HCT116 (cell line): Measurements from ENCODE around the gene SLC38A8. TPM values are rescaled to one million over a fixed set of nuclear protein-coding genes. Genes with fewer than 3 reads are reported as not detected.

Experiments
- ATAC-seq: fragments of 200-7000 bp; cut with Tn5 transposase; 2 replicates; pipeline ENCODE4 v1.9.1; 2020; ENCODE audit warnings: mild to moderate bottlenecking, moderate library complexity
- BruUV-seq: library from RNA; stranded (reverse); fragments of 400-500 nt; replicated peaks from 2 replicates; lab custom pipeline; 2021; lab: Mats Ljungman, UMichigan
- CTCF ChIA-PET: fragments of 300-600 bp; sonication (Branson Sonifier 250); formaldehyde crosslinking; loops from one replicate; lab custom pipeline; 2021; ENCODE audit warnings: antibody characterized with exemption; lab: Charles Lee
- POLR2A ChIA-PET: fragments of 300-600, 350-600 bp; sonication (Branson Sonifier 250); formaldehyde crosslinking; loops from one replicate; lab custom pipeline; 2021; ENCODE audit warnings: antibody characterized with exemption; lab: Charles Lee
- RAD21 ChIA-PET, 2 experiments: fragments of 300-600 bp; sonication (Branson Sonifier 250); formaldehyde crosslinking; loops; one replicate each; lab custom pipeline; 2023; ENCODE audit warnings: low total read pairs in 2 of 2; ENCODE audit not compliant: uncharacterized antibody in 2 of 2, unreplicated experiment in 2 of 2, low non-redundant PET in 1 of 2; lab: Charles Lee
- DNase-seq: peaks from one replicate; pipeline ENCODE4 v3.0.0-alpha.2; 2010; ENCODE audit warnings: low read depth, low spot score
- H2AFZ ChIP-seq: fragments of 200-600 bp; shearing (Covaris generic), sonication (generic); 2 replicates; pipeline ENCODE4 v1.6.1; 2017; ENCODE audit warnings: low read depth, mixed run types, mixed read lengths, antibody characterized with exemption, low read length; ENCODE audit not compliant: poor library complexity, severe bottlenecking
- H3K27ac ChIP-seq: 2 replicates; pipeline ENCODE4 v1.5.1; 2012; ENCODE audit warnings: low read depth, low read length
- H3K27me3 ChIP-seq: fragments of 200-600 bp; sonication (generic); 2 replicates; pipeline ENCODE4 v1.6.1; 2016; ENCODE audit warnings: mixed run types, low read length, mixed read lengths; ENCODE audit not compliant: insufficient read depth
- H3K36me3 ChIP-seq, 2 experiments: fragments of 200-500 bp in 1 of 2; fragments of 200-600 bp in 1 of 2; sonication (Bioruptor generic) in 1 of 2; sonication (generic) in 1 of 2; 2 replicates each; pipeline versions ENCODE4 v1.5.1 to v1.6.1; 2014 to 2016; ENCODE audit warnings: low read length in 2 of 2, inconsistent platforms in 1 of 2, mixed read lengths in 1 of 2, mixed run types in 1 of 2; ENCODE audit not compliant: insufficient read depth in 2 of 2, control insufficient read depth in 1 of 2
- H3K4me1 ChIP-seq, 2 experiments: fragments of 200-600 bp in 1 of 2; sonication (generic) in 1 of 2; 2 replicates each; pipeline versions ENCODE4 v1.5.1 to v1.6.1; 2012 to 2017; ENCODE audit warnings: low read length in 2 of 2, inconsistent platforms in 1 of 2, mild to moderate bottlenecking in 1 of 2, mixed read lengths in 1 of 2, mixed run types in 1 of 2, moderate library complexity in 1 of 2; ENCODE audit not compliant: insufficient read depth in 2 of 2, control insufficient read depth in 1 of 2
- H3K4me2 ChIP-seq: fragments of 200-600 bp; sonication (generic); 2 replicates; pipeline ENCODE4 v1.6.1; 2017; ENCODE audit warnings: mixed run types, low read length, mixed read lengths
- H3K4me3 ChIP-seq, 2 experiments: fragments of 200-600 bp in 1 of 2; sonication (generic) in 1 of 2; replicated peaks in 1 of 2; 2 replicates each; pipeline ENCODE4 v1.5.1; 2011 to 2016; ENCODE audit warnings: low read length in 2 of 2, control low read depth in 1 of 2, low read depth in 1 of 2, mild to moderate bottlenecking in 1 of 2, mixed read lengths in 1 of 2, mixed run types in 1 of 2
- H3K79me2 ChIP-seq: fragments of 200-600 bp; sonication (generic); 2 replicates; pipeline ENCODE4 v1.6.1; 2017; ENCODE audit warnings: mild to moderate bottlenecking, mixed run types, low read length, moderate library complexity, mixed read lengths; ENCODE audit not compliant: insufficient read depth
- H3K9ac ChIP-seq: fragments of 200-600 bp; sonication (generic); 2 replicates; pipeline ENCODE4 v1.6.1; 2016; ENCODE audit warnings: low read length, mixed read lengths
- H3K9me2 ChIP-seq: fragments of 200-600 bp; sonication (generic), shearing (Covaris generic); 2 replicates; pipeline ENCODE4 v1.6.1; 2017; ENCODE audit warnings: mixed run types, mild to moderate bottlenecking, moderate library complexity; ENCODE audit not compliant: insufficient read depth
- H3K9me3 ChIP-seq, 2 experiments: fragments of 200-500 bp in 1 of 2; fragments of 200-600 bp in 1 of 2; sonication (Bioruptor generic) in 1 of 2; sonication (generic) in 1 of 2; 2 replicates each; pipeline ENCODE4 v1.6.1; 2014 to 2017; ENCODE audit warnings: low read length in 2 of 2, mixed read lengths in 2 of 2, inconsistent platforms in 1 of 2, low read depth in 1 of 2, mild to moderate bottlenecking in 1 of 2, mixed run types in 1 of 2, moderate library complexity in 1 of 2; ENCODE audit not compliant: control insufficient read depth in 1 of 2, insufficient read depth in 1 of 2
- H4K20me1 ChIP-seq: fragments of 200-600 bp; sonication (generic), shearing (Covaris generic); 2 replicates; pipeline ENCODE4 v1.6.1; 2017; ENCODE audit warnings: mixed run types, mild to moderate bottlenecking, moderate library complexity; ENCODE audit not compliant: insufficient read depth
- CEBPB ChIP-seq: IDR thresholded peaks from 2 replicates; pipeline ENCODE4 v1.6.1; 2012; ENCODE audit warnings: low read depth
- EGR1 ChIP-seq: IDR thresholded peaks from 2 replicates; pipeline ENCODE4 v1.6.1; 2012; ENCODE audit warnings: low read depth
- EZH2 ChIP-seq: fragments of 200-600 bp; sonication (generic); IDR thresholded peaks from 2 replicates; pipeline ENCODE4 v1.6.1; 2017; ENCODE audit warnings: antibody characterized with exemption, mixed run types
- EZH2phosphoT487 ChIP-seq: fragments of 200-600 bp; IDR thresholded peaks from 2 replicates; pipeline ENCODE4 v1.6.1; 2018; ENCODE audit warnings: antibody characterized with exemption, borderline replicate concordance
- POLR2AphosphoS5 ChIP-seq: IDR thresholded peaks from 2 replicates; pipeline ENCODE4 v1.6.1; 2011; ENCODE audit warnings: mild to moderate bottlenecking, low read depth, low read length, moderate library complexity
- SP1 ChIP-seq: IDR thresholded peaks from 2 replicates; pipeline ENCODE4 v1.6.1; 2012; ENCODE audit warnings: low read depth
- TCF7L2 ChIP-seq: IDR thresholded peaks from 2 replicates; pipeline ENCODE4 v1.7.0; 2011; ENCODE audit warnings: borderline replicate concordance, inconsistent platforms; ENCODE audit not compliant: insufficient read depth, insufficient read length; ENCODE audit errors: extremely low read depth
- YY1 ChIP-seq: IDR thresholded peaks from 2 replicates; pipeline ENCODE4 v1.6.1; 2011; ENCODE audit warnings: low read length, low read depth, moderate library complexity, mild to moderate bottlenecking; ENCODE audit not compliant: insufficient replicate concordance; ENCODE audit errors: extremely low read depth
- ZFX ChIP-seq: fragments of 450-650 bp; IDR thresholded peaks from 2 replicates; pipeline ENCODE4 v1.6.1; 2017
- ZNF274 ChIP-seq: fragments of 200-500 bp; sonication (Bioruptor generic); IDR thresholded peaks from 2 replicates; pipeline ENCODE4 v1.6.1; 2014; ENCODE audit warnings: mild to moderate bottlenecking, low read depth, low read length, inconsistent platforms
- intact Hi-C: fragments of 100-400 bp; cut with micrococcal nuclease; formaldehyde crosslinking; loops from 2 replicates; pipeline ENCODE4 v1.10.0; 2022
- total RNA-seq: library from RNA; stranded (reverse); gene quantifications from one replicate; pipeline ENCODE4 v1.2.1, GENCODE V29; 2021; ENCODE audit not compliant: unreplicated experiment
- TF ChIP-seq, protein P1 (sequence below): IDR thresholded peaks from 2 replicates; pipeline ENCODE4 v1.6.1; 2012; ENCODE audit warnings: low read depth
- TF ChIP-seq, protein P2 (sequence below): IDR thresholded peaks from 2 replicates; pipeline ENCODE4 v1.6.1; 2011; ENCODE audit warnings: mild to moderate bottlenecking, low read length, moderate library complexity; ENCODE audit not compliant: insufficient replicate concordance; ENCODE audit errors: extremely low read depth

SLC38A8 gene
- total RNA-seq, 1 experiment from 2014 or later, result not detected

DNA sequence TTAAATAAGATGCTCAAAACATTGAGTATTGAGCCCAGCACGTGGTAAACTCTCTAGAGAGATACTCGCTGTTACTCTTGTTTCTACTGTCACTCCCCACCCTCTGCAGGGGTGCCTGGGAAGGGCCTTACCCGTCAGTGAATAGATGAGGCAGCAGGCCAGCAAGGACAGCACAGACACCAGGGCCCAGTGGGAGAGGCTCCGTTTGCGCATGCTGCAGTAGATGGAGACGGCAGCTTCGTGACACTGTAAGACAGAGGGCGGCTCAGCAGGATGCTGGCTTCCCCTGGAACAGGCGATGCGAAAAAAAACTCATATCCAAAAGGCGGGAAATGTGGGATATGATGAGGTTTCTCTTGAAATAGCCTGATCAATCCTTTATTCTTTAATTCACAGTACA lies 20.0 kb downstream of the SLC38A8 start:
- CTCF ChIA-PET, result interaction anchor here (1.2 kb wide), 1 partner anchor 8 kb away, joined by 3 read pairs; no protein-coding TSS in a partner anchor

More for the DNA sequence above, 20.0 kb downstream of the SLC38A8 start:
- no peak overlapping the region for H2AFZ ChIP-seq
- DNase-seq, result no peak
- H3K27ac ChIP-seq, result no peak overlapping the region
- H3K9me2 ChIP-seq, result no peaks in the 10 kb centered on the region
- ChIA-PET RAD21 (no interaction called here), POLR2A (interaction anchor here (1.0 kb wide), 1 partner anchor 9 kb away, joined by 6 read pairs; no protein-coding TSS in a partner anchor)
- BruUV-seq, result no TSS peak
- no peaks in the 10 kb centered on the region for H3K36me3 ChIP-seq
- H3K4me2 ChIP-seq, result no peak overlapping the region
- no peaks in the 10 kb centered on the region for H3K79me2 ChIP-seq
- no peak overlapping the region for H3K9ac ChIP-seq
- H3K27me3 ChIP-seq, result no peaks in the 10 kb centered on the region
- H3K4me1 ChIP-seq, result peaks cover 0 to 7% of the 10 kb centered on the region in 2 experiments; a peak in 1 of 4 replicates
- no peak for TF ChIP-seq TCF7L2
- TF ChIP-seq CEBPB, result no peak
- no peak for TF ChIP-seq ZNF274
- no peak for TF ChIP-seq EZH2
- TF ChIP-seq SP1, result no peak
- no peak for TF ChIP-seq ZFX
- TF ChIP-seq YY1, result no peak
- no peak for TF ChIP-seq EZH2phosphoT487
- TF ChIP-seq, protein P1, sequence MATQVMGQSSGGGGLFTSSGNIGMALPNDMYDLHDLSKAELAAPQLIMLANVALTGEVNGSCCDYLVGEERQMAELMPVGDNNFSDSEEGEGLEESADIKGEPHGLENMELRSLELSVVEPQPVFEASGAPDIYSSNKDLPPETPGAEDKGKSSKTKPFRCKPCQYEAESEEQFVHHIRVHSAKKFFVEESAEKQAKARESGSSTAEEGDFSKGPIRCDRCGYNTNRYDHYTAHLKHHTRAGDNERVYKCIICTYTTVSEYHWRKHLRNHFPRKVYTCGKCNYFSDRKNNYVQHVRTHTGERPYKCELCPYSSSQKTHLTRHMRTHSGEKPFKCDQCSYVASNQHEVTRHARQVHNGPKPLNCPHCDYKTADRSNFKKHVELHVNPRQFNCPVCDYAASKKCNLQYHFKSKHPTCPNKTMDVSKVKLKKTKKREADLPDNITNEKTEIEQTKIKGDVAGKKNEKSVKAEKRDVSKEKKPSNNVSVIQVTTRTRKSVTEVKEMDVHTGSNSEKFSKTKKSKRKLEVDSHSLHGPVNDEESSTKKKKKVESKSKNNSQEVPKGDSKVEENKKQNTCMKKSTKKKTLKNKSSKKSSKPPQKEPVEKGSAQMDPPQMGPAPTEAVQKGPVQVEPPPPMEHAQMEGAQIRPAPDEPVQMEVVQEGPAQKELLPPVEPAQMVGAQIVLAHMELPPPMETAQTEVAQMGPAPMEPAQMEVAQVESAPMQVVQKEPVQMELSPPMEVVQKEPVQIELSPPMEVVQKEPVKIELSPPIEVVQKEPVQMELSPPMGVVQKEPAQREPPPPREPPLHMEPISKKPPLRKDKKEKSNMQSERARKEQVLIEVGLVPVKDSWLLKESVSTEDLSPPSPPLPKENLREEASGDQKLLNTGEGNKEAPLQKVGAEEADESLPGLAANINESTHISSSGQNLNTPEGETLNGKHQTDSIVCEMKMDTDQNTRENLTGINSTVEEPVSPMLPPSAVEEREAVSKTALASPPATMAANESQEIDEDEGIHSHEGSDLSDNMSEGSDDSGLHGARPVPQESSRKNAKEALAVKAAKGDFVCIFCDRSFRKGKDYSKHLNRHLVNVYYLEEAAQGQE, result no peak
- TF ChIP-seq, protein P2, sequence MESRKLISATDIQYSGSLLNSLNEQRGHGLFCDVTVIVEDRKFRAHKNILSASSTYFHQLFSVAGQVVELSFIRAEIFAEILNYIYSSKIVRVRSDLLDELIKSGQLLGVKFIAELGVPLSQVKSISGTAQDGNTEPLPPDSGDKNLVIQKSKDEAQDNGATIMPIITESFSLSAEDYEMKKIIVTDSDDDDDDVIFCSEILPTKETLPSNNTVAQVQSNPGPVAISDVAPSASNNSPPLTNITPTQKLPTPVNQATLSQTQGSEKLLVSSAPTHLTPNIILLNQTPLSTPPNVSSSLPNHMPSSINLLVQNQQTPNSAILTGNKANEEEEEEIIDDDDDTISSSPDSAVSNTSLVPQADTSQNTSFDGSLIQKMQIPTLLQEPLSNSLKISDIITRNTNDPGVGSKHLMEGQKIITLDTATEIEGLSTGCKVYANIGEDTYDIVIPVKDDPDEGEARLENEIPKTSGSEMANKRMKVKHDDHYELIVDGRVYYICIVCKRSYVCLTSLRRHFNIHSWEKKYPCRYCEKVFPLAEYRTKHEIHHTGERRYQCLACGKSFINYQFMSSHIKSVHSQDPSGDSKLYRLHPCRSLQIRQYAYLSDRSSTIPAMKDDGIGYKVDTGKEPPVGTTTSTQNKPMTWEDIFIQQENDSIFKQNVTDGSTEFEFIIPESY, result no peak
- no peak for TF ChIP-seq POLR2AphosphoS5
- TF ChIP-seq EGR1, result no peak
- TF ChIP-seq, all 23 proteins: peak for 0
- no peaks in the 10 kb centered on the region for H4K20me1 ChIP-seq
- intact Hi-C loops, result no loop called here
- ATAC-seq, result no peak
- H3K9me3 ChIP-seq, result peaks cover 15 to 17% of the 10 kb centered on the region in 2 experiments; a peak in 2 of 4 replicates
- H3K4me3 ChIP-seq, result no peak overlapping the region
